Nephron progenitor cell (in vitro differentiated cells): ENCODE data around the gene SNCAIP.

Source experiments
- DNase-seq: peaks from one replicate; pipeline ENCODE4 v3.0.0; 2021
- H3K27ac Mint-ChIP-seq: 2 replicates; pipeline ENCODE4 v1.8.0; 2021; ENCODE audit warnings: mild to moderate bottlenecking, moderate library complexity, mixed read lengths
- H3K27me3 Mint-ChIP-seq: 2 replicates; pipeline ENCODE4 v1.8.0; 2021; ENCODE audit warnings: mild to moderate bottlenecking, low read depth, mixed read lengths; ENCODE audit not compliant: poor library complexity
- H3K36me3 Mint-ChIP-seq: 2 replicates; pipeline ENCODE4 v1.8.0; 2021; ENCODE audit warnings: low read depth, mixed read lengths
- H3K4me1 Mint-ChIP-seq: 2 replicates; pipeline ENCODE4 v1.8.0; 2021; ENCODE audit warnings: mixed read lengths
- H3K4me3 Mint-ChIP-seq: 2 replicates; pipeline ENCODE4 v1.8.0; 2021; ENCODE audit warnings: mild to moderate bottlenecking, moderate library complexity, mixed read lengths
- H3K9me3 Mint-ChIP-seq: 2 replicates; pipeline ENCODE4 v1.8.0; 2021; ENCODE audit warnings: mild to moderate bottlenecking, moderate library complexity, mixed read lengths
- TF ChIP-seq, protein P1 (sequence below): fragments of 200-600 bp; sonication (generic); IDR thresholded peaks from 2 replicates; pipeline ENCODE4 v1.5.0; 2021; ENCODE audit warnings: antibody characterized with exemption

The SNCAIP gene

DNA sequence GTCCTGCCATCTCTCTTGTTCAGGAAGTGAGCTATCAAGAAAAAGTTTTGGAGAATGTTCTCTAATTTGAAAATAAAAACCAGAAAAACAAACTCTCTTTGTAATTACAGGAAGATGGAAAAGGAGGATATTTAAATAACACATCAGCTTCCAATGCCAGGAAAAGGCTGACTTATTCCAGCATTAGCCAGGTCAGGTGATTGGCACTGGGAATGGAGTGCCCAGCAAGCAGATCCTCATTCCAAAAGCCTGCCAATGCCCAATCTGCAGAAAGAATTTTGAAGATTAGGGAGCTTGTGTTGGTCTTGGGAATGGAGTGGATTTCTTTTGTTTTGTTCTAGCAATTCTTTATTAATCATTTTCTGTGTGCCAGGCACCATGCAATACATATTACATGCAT, 196.6 kb downstream of the SNCAIP start:
- DNase-seq: no peak
- Mint-ChIP-seq H3K27me3 (peaks cover 16% of the 10 kb centered on the region), H3K27ac (no peak overlapping the region), H3K9me3 (no peaks in the 10 kb centered on the region), H3K4me1 (no peaks in the 10 kb centered on the region), H3K4me3 (no peak overlapping the region), H3K36me3 (no peaks in the 10 kb centered on the region)
- TF ChIP-seq, protein P1, sequence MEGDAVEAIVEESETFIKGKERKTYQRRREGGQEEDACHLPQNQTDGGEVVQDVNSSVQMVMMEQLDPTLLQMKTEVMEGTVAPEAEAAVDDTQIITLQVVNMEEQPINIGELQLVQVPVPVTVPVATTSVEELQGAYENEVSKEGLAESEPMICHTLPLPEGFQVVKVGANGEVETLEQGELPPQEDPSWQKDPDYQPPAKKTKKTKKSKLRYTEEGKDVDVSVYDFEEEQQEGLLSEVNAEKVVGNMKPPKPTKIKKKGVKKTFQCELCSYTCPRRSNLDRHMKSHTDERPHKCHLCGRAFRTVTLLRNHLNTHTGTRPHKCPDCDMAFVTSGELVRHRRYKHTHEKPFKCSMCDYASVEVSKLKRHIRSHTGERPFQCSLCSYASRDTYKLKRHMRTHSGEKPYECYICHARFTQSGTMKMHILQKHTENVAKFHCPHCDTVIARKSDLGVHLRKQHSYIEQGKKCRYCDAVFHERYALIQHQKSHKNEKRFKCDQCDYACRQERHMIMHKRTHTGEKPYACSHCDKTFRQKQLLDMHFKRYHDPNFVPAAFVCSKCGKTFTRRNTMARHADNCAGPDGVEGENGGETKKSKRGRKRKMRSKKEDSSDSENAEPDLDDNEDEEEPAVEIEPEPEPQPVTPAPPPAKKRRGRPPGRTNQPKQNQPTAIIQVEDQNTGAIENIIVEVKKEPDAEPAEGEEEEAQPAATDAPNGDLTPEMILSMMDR: no peak
